GM18519 (cell line): Measurements from ENCODE around the gene KHNYN.
A peak's percentile ranks its signal among the peaks of the same experiment; 100 is the strongest.
"Not testable (repeated sequence)": the region's sequence is repeated elsewhere in the genome, so short reads cannot be mapped to it uniquely, and the experiment has no call there.

ENCODE experiments used
- ATAC-seq: cut with Tn5 transposase; IDR thresholded peaks from one replicate; pipeline ENCODE4 v1.9.1; 2021; ENCODE audit warnings: mild to moderate bottlenecking, moderate library complexity; ENCODE audit not compliant: unreplicated experiment, low FRiP score

KHNYN gene

GRCh38 chr14:24429395-24430142, at the start of gene KHNYN, which contains the start of gene CBLN3:
TSS of gene KHNYN (plus strand) at chr14:24429954. CDS start at chr14:24430731, 777 bp downstream.
TSS of gene CBLN3 (minus strand) at chr14:24429668. CDS start at chr14:24429054, 614 bp downstream.
- ATAC-seq: peak; percentile 73

- ATAC-seq: no peak
Observed at GRCh38 chr14:24381363-24382063, 48.2 kb upstream of the KHNYN start.

GRCh38 chr14:24382064-24382371, 47.7 kb upstream of the KHNYN start:
- ATAC-seq: no peak

GRCh38 chr14:24384169-24384568, 45.6 kb upstream of the KHNYN start:
- ATAC-seq: no peak

- ATAC-seq: no peak
Observed at GRCh38 chr14:24385524-24385923, 44.2 kb upstream of the KHNYN start.

- ATAC-seq: no peak
Observed at GRCh38 chr14:24387009-24387345, 42.8 kb upstream of the KHNYN start.

- ATAC-seq: not testable (repeated sequence)
Observed at GRCh38 chr14:24387579-24387978, 42.2 kb upstream of the KHNYN start.

GRCh38 chr14:24388474-24389179, 41.1 kb upstream of the KHNYN start:
- ATAC-seq: no peak

- ATAC-seq: no peak
Observed at GRCh38 chr14:24389226-24389848, 40.4 kb upstream of the KHNYN start.

- ATAC-seq: no peak
Observed at GRCh38 chr14:24390701-24391468, 38.9 kb upstream of the KHNYN start.

GRCh38 chr14:24392325-24393091, 37.2 kb upstream of the KHNYN start:
- ATAC-seq: no peak

- no peak for ATAC-seq
Observed at GRCh38 chr14:24394275-24394674, 35.5 kb upstream of the KHNYN start.

- ATAC-seq: no peak
Observed at GRCh38 chr14:24395609-24396582, 33.9 kb upstream of the KHNYN start.

GRCh38 chr14:24397639-24398292, 32.0 kb upstream of the KHNYN start:
- no peak for ATAC-seq

GRCh38 chr14:24398293-24398652, 31.5 kb upstream of the KHNYN start:
- no peak for ATAC-seq

- ATAC-seq: no peak
Observed at GRCh38 chr14:24398653-24399446, 30.9 kb upstream of the KHNYN start, which contains the start of gene NYNRIN. TSS of gene NYNRIN (plus strand) at chr14:24399003. CDS start at chr14:24399247, 244 bp downstream.

- no peak for ATAC-seq
Observed at GRCh38 chr14:24399447-24399822, 30.3 kb upstream of the KHNYN start.
